Fibroblast of lung (primary cell): ENCODE results near the gene DOCK4. TPM values are rescaled to one million over a fixed set of nuclear protein-coding genes. Genes with fewer than 3 reads are reported as not detected.

ENCODE experiments used
- DNase-seq, 2 donors: peaks; one replicate each; pipeline versions ENCODE4 v3.0.0 to v3.0.0-alpha.2; 2010; ENCODE audit warnings: low read depth in 2 of 2
- H2AFZ ChIP-seq: 2 replicates; pipeline ENCODE4 v1.5.1; 2012; ENCODE audit warnings: low read length, control low read depth, inconsistent platforms
- H3K27ac ChIP-seq: 2 replicates; pipeline ENCODE4 v1.5.1; 2011; ENCODE audit warnings: low read length, control low read depth; ENCODE audit not compliant: insufficient read depth
- H3K27me3 ChIP-seq: 2 replicates; pipeline ENCODE4 v1.5.1; 2011; ENCODE audit warnings: mild to moderate bottlenecking, low read length; ENCODE audit not compliant: control insufficient read depth, insufficient read depth
- H3K36me3 ChIP-seq: 2 replicates; pipeline ENCODE4 v1.5.1; 2011; ENCODE audit warnings: low read length; ENCODE audit not compliant: control insufficient read depth, insufficient read depth
- H3K4me1 ChIP-seq: 2 replicates; pipeline ENCODE4 v1.5.1; 2011; ENCODE audit warnings: low read length; ENCODE audit not compliant: control insufficient read depth, insufficient read depth; ENCODE audit errors: extremely low read depth
- H3K4me2 ChIP-seq: 2 replicates; pipeline ENCODE4 v1.5.1; 2011; ENCODE audit warnings: low read length, control low read depth; ENCODE audit not compliant: insufficient read depth; ENCODE audit errors: extremely low read depth
- H3K4me3 ChIP-seq, 4 experiments: fragments of 200-600 bp in 1 of 4; sonication (generic) in 1 of 4; replicated peaks in 1 of 4; 2 replicates each; pipeline ENCODE4 v1.5.1; 2011 to 2016; ENCODE audit warnings: low read length in 4 of 4, low read depth in 3 of 4, mild to moderate bottlenecking in 3 of 4, control low read depth in 2 of 4, inconsistent platforms in 1 of 4, mixed read lengths in 1 of 4; ENCODE audit not compliant: insufficient read depth in 1 of 4; ENCODE audit errors: control extremely low read depth in 1 of 4
- H3K79me2 ChIP-seq: 2 replicates; pipeline ENCODE4 v1.5.1; 2012; ENCODE audit warnings: mild to moderate bottlenecking, low read length, inconsistent platforms; ENCODE audit not compliant: control insufficient read depth, insufficient read depth
- H3K9ac ChIP-seq: 2 replicates; pipeline ENCODE4 v1.5.1; 2011; ENCODE audit warnings: mild to moderate bottlenecking, low read length, control low read depth; ENCODE audit not compliant: insufficient read depth
- H3K9me3 ChIP-seq: 2 replicates; pipeline ENCODE4 v1.5.1; 2012; ENCODE audit warnings: low read depth, low read length; ENCODE audit not compliant: control insufficient read depth, insufficient read depth
- H4K20me1 ChIP-seq: 2 replicates; pipeline ENCODE4 v1.5.1; 2011; ENCODE audit warnings: low read length; ENCODE audit not compliant: control insufficient read depth, insufficient read depth; ENCODE audit errors: extremely low read depth
- CTCF ChIP-seq, 2 donors: IDR thresholded peaks in 1 of 2; conservative IDR thresholded peaks in 1 of 2; 1 replicate in 1 of 2; 2 replicates in 1 of 2; pipeline ENCODE4 v1.5.1; 2011 to 2012; ENCODE audit warnings: low read length in 2 of 2, control low read depth in 1 of 2, inconsistent platforms in 1 of 2, low read depth in 1 of 2, mild to moderate bottlenecking in 1 of 2
- EZH2 ChIP-seq: IDR thresholded peaks from 2 replicates; pipeline ENCODE4 v1.5.1; 2012; ENCODE audit warnings: low read length, control low read depth, mild to moderate bottlenecking; ENCODE audit errors: missing control alignments
- polyA plus RNA-seq, 2 donors: library from polyadenylated mRNA; depleted of rRNA in 1 of 2; stranded (reverse) in 1 of 2; unstranded in 1 of 2; fragments of >200 nt; gene quantifications; 2 replicates each; pipeline ENCODE4 v1.2.1, GENCODE V29; 2011 to 2012; ENCODE audit warnings: missing spikeins in 1 of 2
- total RNA-seq: library from RNA; depleted of rRNA; stranded (reverse); fragments of >200 nt; gene quantifications from 2 replicates; pipeline ENCODE4 v1.2.1, GENCODE V29; 2014

DOCK4 gene
- total and polyA plus RNA-seq, 2 donors (not counting 1 experiment from before 2014, with no cell fraction given): 20.8 to 39.3 TPM

GRCh38 chr7:111802194-111802772 lies 403.9 kb downstream of the DOCK4 start:
- H3K4me3 ChIP-seq: no peak overlapping the region

GRCh38 chr7:111801277-111801676 lies 404.9 kb downstream of the DOCK4 start:
- no peak for TF ChIP-seq CTCF (conservative IDR thresholded peaks at IDR 0.05 in 1 of 2, IDR thresholded peaks at IDR 0.05 in 1 of 2; ENCODE audit: low read depth in 1 of 2, low read length in 2 of 2)
- no peak for TF ChIP-seq EZH2
- Histone ChIP-seq H3K27me3 (no peaks in the 10 kb centered on the region), H3K79me2 (no peaks in the 10 kb centered on the region), H3K4me2 (no peak overlapping the region), H3K9ac (no peak overlapping the region), H3K9me3 (peaks cover 2% of the 10 kb centered on the region), H3K4me3 (no peak overlapping the region), H4K20me1 (no peaks in the 10 kb centered on the region), H3K4me1 (no peaks in the 10 kb centered on the region), H3K36me3 (no peaks in the 10 kb centered on the region), H2AFZ (no peak overlapping the region), H3K27ac (no peak overlapping the region)
- DNase-seq: no peak

More at GRCh38 chr7:111802194-111802772, 403.9 kb downstream of the DOCK4 start:
- H3K27me3 ChIP-seq: no peaks in the 10 kb centered on the region
- no peaks in the 10 kb centered on the region for H3K9me3 ChIP-seq
- H3K79me2 ChIP-seq: no peaks in the 10 kb centered on the region
- DNase-seq: no peak
- H2AFZ ChIP-seq: no peak overlapping the region
- H3K4me2 ChIP-seq: no peak overlapping the region
- H3K4me1 ChIP-seq: no peaks in the 10 kb centered on the region
- H3K36me3 ChIP-seq: no peaks in the 10 kb centered on the region
- no peak overlapping the region for H3K9ac ChIP-seq
- TF ChIP-seq CTCF (conservative IDR thresholded peaks at IDR 0.05 in 1 of 2, IDR thresholded peaks at IDR 0.05 in 1 of 2; ENCODE audit: low read depth in 1 of 2, low read length in 2 of 2) (no peak), EZH2 (no peak)
- no peak overlapping the region for H3K27ac ChIP-seq
- no peaks in the 10 kb centered on the region for H4K20me1 ChIP-seq

- Histone ChIP-seq H3K4me3 (no peak overlapping the region), H3K4me2 (no peak overlapping the region), H3K79me2 (no peaks in the 10 kb centered on the region), H3K27me3 (no peaks in the 10 kb centered on the region), H3K4me1 (no peaks in the 10 kb centered on the region), H3K9me3 (peaks cover 2% of the 10 kb centered on the region), H2AFZ (no peak overlapping the region), H3K36me3 (no peaks in the 10 kb centered on the region), H3K9ac (no peak overlapping the region), H4K20me1 (no peaks in the 10 kb centered on the region), H3K27ac (no peak overlapping the region)
- peak; percentile 24 to 34 for DNase-seq
- TF ChIP-seq EZH2: no peak
- TF ChIP-seq CTCF (conservative IDR thresholded peaks at IDR 0.05 in 1 of 2, IDR thresholded peaks at IDR 0.05 in 1 of 2; ENCODE audit: low read depth in 1 of 2, low read length in 2 of 2): no peak
Observed at GRCh38 chr7:111796671-111797070, 409.5 kb downstream of the DOCK4 start.
